NCI-H146 (cell line): ENCODE measurements around the gene TUB.

Experiments used
- DNase-seq: peaks from one replicate; lab custom pipeline; 2025; lab: John Stamatoyannopoulos, UW

TUB gene

GRCh38 chr11:8091721-8092120 lies 10.7 kb downstream of the TUB start:
- no peak for DNase-seq

- DNase-seq: peak; percentile 53
Measured at GRCh38 chr11:8092587-8093424, 11.8 kb downstream of the TUB start.

GRCh38 chr11:8093931-8094575 lies 13.0 kb downstream of the TUB start:
- DNase-seq: no peak

- DNase-seq: no peak
Measured at GRCh38 chr11:8094656-8095055, 13.6 kb downstream of the TUB start.

GRCh38 chr11:8095371-8095770 lies 14.4 kb downstream of the TUB start:
- no peak for DNase-seq

GRCh38 chr11:8095806-8096522 lies 15.0 kb downstream of the TUB start:
- no peak for DNase-seq

- no peak for DNase-seq
Measured at GRCh38 chr11:8096575-8096974, 15.6 kb downstream of the TUB start.

GRCh38 chr11:8097062-8097461 lies 16.1 kb downstream of the TUB start:
- DNase-seq: no peak

GRCh38 chr11:8097468-8097867 lies 16.5 kb downstream of the TUB start:
- no peak for DNase-seq

- no peak for DNase-seq
Measured at GRCh38 chr11:8097926-8098325, 16.9 kb downstream of the TUB start.

- DNase-seq: no peak
Measured at GRCh38 chr11:8098361-8098760, 17.4 kb downstream of the TUB start.

GRCh38 chr11:8098879-8099278 lies 17.9 kb downstream of the TUB start:
- DNase-seq: no peak

GRCh38 chr11:8099291-8099899 lies 18.4 kb downstream of the TUB start:
- DNase-seq: peak; percentile 48

GRCh38 chr11:8100158-8100557 lies 19.1 kb downstream of the TUB start:
- DNase-seq: no peak

GRCh38 chr11:8100605-8101004 lies 19.6 kb downstream of the TUB start:
- DNase-seq: no peak

- no peak for DNase-seq
Measured at GRCh38 chr11:8101421-8101820, 20.4 kb downstream of the TUB start.

- no peak for DNase-seq
Measured at GRCh38 chr11:8102296-8102915, 21.4 kb downstream of the TUB start.

GRCh38 chr11:8102965-8103364 lies 22.0 kb downstream of the TUB start:
- no peak for DNase-seq

- no peak for DNase-seq
Measured at GRCh38 chr11:8103909-8104308, 22.9 kb downstream of the TUB start.

GRCh38 chr11:8105133-8105532 lies 24.1 kb downstream of the TUB start:
- DNase-seq: no peak

- DNase-seq: no peak
Measured at GRCh38 chr11:8105666-8106065, 24.7 kb downstream of the TUB start.

- no peak for DNase-seq
Measured at GRCh38 chr11:8106679-8107078, 25.7 kb downstream of the TUB start.
